ENCODE results near the gene AHNAK. TPM values are rescaled to one million over a fixed set of nuclear protein-coding genes. Genes with fewer than 3 reads are reported as not detected.

Gene AHNAK
- polyA plus RNA-seq, 2 of the 4 experiments (the other 2 are of a cell fraction), result 43.3 to 82.0 TPM

DNA sequence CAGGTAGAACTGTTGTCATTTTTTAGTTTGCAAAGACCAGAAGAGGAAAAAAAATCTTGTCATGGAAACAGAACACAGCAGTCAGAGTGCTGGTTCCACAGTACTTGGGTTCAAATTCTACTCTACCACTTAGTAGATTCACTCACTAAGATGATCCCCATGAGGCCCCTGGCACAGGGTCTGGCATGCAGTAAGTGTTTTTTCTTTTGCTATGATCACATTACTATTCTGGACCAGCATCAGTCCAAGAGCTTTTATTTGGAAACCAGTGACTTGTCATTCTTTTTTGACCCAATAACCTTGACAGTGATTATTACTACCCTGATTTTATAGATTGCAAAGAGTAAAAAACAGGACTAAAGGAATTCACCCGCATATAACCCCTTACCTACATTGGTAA is 23.0 kb upstream of the AHNAK start:
- Histone ChIP-seq H3K4me2 (no peak overlapping the region), H3K4me1 (peaks cover 67% of the 10 kb centered on the region), H3K4me3 (no peak overlapping the region), H3K9me3 (no peaks in the 10 kb centered on the region), H3K27ac (no peak overlapping the region)
- ATAC-seq (no peak), FAIRE-seq (no peak), DNase-seq (ENCODE audit: low read depth in 1 of 2, low spot score in 1 of 2) (no peak)
- TF ChIP-seq NR3C1 (IDR thresholded peaks at IDR 0.05), result no peak
- no peak for TF ChIP-seq TFCP2L1 (CRISPR knock-in tag; IDR thresholded peaks at IDR 0.05)
- no peak for TF ChIP-seq RNF2 (IDR thresholded peaks at IDR 0.05; ENCODE audit: borderline replicate concordance, low read depth)
- no peak for TF ChIP-seq ZFP36 (IDR thresholded peaks at IDR 0.05; ENCODE audit: borderline replicate concordance, partially characterized antibody)
- TF ChIP-seq NPAS2 (CRISPR knock-in tag; IDR thresholded peaks at IDR 0.05; ENCODE audit: borderline replicate concordance), result no peak
- TF ChIP-seq RFX5 (IDR thresholded peaks at IDR 0.05), result no peak
- TF ChIP-seq SREBF2 (IDR thresholded peaks at IDR 0.05), result no peak
- TF ChIP-seq MAFK (IDR thresholded peaks at IDR 0.05; ENCODE audit: partially characterized antibody), result no peak
- no peak for TF ChIP-seq POLR2A (IDR thresholded peaks at IDR 0.05; ENCODE audit: low read length)
- no peak for TF ChIP-seq MYC (IDR thresholded peaks at IDR 0.05; ENCODE audit: borderline replicate concordance, low read length)
- TF ChIP-seq FOSL2 (IDR thresholded peaks at IDR 0.05), result no peak
- no peak for TF ChIP-seq FOSL2 (CRISPR knock-in tag; IDR thresholded peaks at IDR 0.05)
- no peak for TF ChIP-seq SMC3 (IDR thresholded peaks at IDR 0.05)
- TF ChIP-seq, protein P1, sequence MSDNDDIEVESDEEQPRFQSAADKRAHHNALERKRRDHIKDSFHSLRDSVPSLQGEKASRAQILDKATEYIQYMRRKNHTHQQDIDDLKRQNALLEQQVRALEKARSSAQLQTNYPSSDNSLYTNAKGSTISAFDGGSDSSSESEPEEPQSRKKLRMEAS (IDR thresholded peaks at IDR 0.05), result no peak
- ChIA-PET POLR2A (interaction anchor here (0.9 kb wide), 1 partner anchor 22 kb away, joined by 8 read pairs; the partner anchor contains the start of gene TUT1), CTCF (interaction anchor here (0.7 to 4.8 kb wide), 12 partner anchors 9 to 175 kb away, joined by 3 to 52 read pairs (median 5); partner anchors contain the start of gene TUT1)
- WGBS (ENCODE audit: missing lambda C conversion rate), result 82% methylated on average over 1 of the region's 1 CpG

DNA sequence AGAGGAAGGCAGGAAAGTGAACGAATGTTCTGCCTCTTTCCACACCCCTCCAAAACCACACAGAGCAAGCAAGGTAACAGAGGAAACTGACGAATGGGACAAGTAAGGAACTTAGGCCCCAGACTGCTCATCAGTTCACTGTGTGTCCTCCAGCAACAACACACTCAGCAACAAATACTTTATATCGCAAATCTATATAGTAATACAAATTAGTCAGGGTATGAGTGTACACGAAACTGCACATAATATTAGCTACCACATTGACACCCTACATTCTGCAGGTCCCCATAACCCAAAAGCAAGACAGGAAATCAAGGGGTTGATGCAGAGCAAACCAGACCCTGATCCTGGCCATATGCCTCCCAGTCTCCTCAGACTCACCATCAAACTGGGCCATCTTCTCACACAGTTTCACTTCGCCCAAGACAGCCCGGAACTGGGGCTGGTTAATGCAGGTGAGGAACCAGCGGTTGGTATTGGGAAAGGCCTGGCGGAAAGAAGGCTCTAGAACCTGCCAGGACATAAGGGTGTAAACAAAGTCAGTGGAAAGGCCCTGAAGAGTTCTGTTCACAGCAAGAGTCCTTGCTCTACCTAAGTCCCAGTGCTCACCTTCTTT is 20.5 kb upstream of the AHNAK start:
- Histone ChIP-seq H3K4me1 (peaks cover 79% of the 10 kb centered on the region), H3K9me3 (no peaks in the 10 kb centered on the region), H3K4me2 (no peak overlapping the region; the same call in 2 of the 3 replicates), H3K27ac (no peak overlapping the region), H3K4me3 (no peak overlapping the region)
- ChIA-PET POLR2A (interaction anchor here (1.2 to 1.3 kb wide), 2 partner anchors 10 to 24 kb away, joined by 3 read pairs; partner anchors contain the start of gene TUT1), CTCF (interaction anchor here (1.1 to 2.6 kb wide), 5 partner anchors 24 to 142 kb away, joined by 3 to 21 read pairs (median 7); no protein-coding TSS in a partner anchor)
- WGBS (ENCODE audit: missing lambda C conversion rate), result 81% methylated on average over 8 of the region's 8 CpGs
- ATAC-seq (no peak), FAIRE-seq (no peak), DNase-seq (ENCODE audit: low read depth in 1 of 2, low spot score in 1 of 2) (no peak)
- no peak for TF ChIP-seq CBX2 (IDR thresholded peaks at IDR 0.05; ENCODE audit: borderline replicate concordance, low read depth)
- no peak for TF ChIP-seq EHMT2 (IDR thresholded peaks at IDR 0.05; ENCODE audit: low read depth)
- TF ChIP-seq, protein P2, sequence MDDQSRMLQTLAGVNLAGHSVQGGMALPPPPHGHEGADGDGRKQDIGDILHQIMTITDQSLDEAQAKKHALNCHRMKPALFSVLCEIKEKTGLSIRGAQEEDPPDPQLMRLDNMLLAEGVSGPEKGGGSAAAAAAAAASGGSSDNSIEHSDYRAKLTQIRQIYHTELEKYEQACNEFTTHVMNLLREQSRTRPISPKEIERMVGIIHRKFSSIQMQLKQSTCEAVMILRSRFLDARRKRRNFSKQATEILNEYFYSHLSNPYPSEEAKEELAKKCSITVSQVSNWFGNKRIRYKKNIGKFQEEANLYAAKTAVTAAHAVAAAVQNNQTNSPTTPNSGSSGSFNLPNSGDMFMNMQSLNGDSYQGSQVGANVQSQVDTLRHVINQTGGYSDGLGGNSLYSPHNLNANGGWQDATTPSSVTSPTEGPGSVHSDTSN (IDR thresholded peaks at IDR 0.05), result no peak
- TF ChIP-seq, protein P3, sequence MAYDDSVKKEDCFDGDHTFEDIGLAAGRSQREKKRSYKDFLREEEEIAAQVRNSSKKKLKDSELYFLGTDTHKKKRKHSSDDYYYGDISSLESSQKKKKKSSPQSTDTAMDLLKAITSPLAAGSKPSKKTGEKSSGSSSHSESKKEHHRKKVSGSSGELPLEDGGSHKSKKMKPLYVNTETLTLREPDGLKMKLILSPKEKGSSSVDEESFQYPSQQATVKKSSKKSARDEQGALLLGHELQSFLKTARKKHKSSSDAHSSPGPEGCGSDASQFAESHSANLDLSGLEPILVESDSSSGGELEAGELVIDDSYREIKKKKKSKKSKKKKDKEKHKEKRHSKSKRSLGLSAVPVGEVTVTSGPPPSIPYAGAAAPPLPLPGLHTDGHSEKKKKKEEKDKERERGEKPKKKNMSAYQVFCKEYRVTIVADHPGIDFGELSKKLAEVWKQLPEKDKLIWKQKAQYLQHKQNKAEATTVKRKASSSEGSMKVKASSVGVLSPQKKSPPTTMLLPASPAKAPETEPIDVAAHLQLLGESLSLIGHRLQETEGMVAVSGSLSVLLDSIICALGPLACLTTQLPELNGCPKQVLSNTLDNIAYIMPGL (CRISPR knock-in tag; IDR thresholded peaks at IDR 0.05; ENCODE audit: borderline replicate concordance), result no peak
- no peak for TF ChIP-seq NPAS2 (CRISPR knock-in tag; IDR thresholded peaks at IDR 0.05; ENCODE audit: borderline replicate concordance)
- TF ChIP-seq, protein P4, sequence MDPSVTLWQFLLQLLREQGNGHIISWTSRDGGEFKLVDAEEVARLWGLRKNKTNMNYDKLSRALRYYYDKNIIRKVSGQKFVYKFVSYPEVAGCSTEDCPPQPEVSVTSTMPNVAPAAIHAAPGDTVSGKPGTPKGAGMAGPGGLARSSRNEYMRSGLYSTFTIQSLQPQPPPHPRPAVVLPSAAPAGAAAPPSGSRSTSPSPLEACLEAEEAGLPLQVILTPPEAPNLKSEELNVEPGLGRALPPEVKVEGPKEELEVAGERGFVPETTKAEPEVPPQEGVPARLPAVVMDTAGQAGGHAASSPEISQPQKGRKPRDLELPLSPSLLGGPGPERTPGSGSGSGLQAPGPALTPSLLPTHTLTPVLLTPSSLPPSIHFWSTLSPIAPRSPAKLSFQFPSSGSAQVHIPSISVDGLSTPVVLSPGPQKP (IDR thresholded peaks at IDR 0.05; ENCODE audit: low read depth, low read length), result no peak
- TF ChIP-seq PHF8 (IDR thresholded peaks at IDR 0.05; ENCODE audit: borderline replicate concordance, low read depth), result no peak
- no peak for TF ChIP-seq MYC (IDR thresholded peaks at IDR 0.05; ENCODE audit: borderline replicate concordance, low read length)
- no peak for TF ChIP-seq EP300 (IDR thresholded peaks at IDR 0.05)
- no peak for TF ChIP-seq ZSCAN20 (CRISPR knock-in tag; IDR thresholded peaks at IDR 0.05)
- TF ChIP-seq HEYL (CRISPR knock-in tag; IDR thresholded peaks at IDR 0.05), result no peak
- TF ChIP-seq FOSB (CRISPR knock-in tag; IDR thresholded peaks at IDR 0.05), result no peak
- no peak for TF ChIP-seq HOXB5 (CRISPR knock-in tag; IDR thresholded peaks at IDR 0.05)

Measured in A549 (cell line).